ENCODE results near the gene LTBR.

GRCh38 chr12:6394398-6394797 lies 10.4 kb downstream of the LTBR start:
- TF ChIP-seq EZH2phosphoT487 (conservative IDR thresholded peaks at IDR 0.05; ENCODE audit: low read length): no peak
- no peak for TF ChIP-seq CTCF (IDR thresholded peaks at IDR 0.05; ENCODE audit: insufficient read depth, low read length, poor library complexity, severe bottlenecking)

Measured in SU-DHL-6 (cell line).